NCI-H82 treated with DMSO at 0.1 percent for 48 hours (cell line): ENCODE data around the gene ZBTB20.

Source experiments
- DNase-seq: peaks from one replicate; lab custom pipeline; 2025; ENCODE audit not compliant: unreplicated experiment; lab: John Stamatoyannopoulos, UW

ZBTB20 gene

GRCh38 chr3:114877378-114878113 lies 269.5 kb downstream of the ZBTB20 start:
- DNase-seq: no peak

GRCh38 chr3:114874522-114874971 lies 272.5 kb downstream of the ZBTB20 start:
- DNase-seq: no peak

GRCh38 chr3:114873591-114873990 lies 273.5 kb downstream of the ZBTB20 start:
- DNase-seq: no peak

GRCh38 chr3:114872588-114872987 lies 274.5 kb downstream of the ZBTB20 start:
- DNase-seq: no peak

- no peak for DNase-seq
Observed at GRCh38 chr3:114872050-114872449, 275.0 kb downstream of the ZBTB20 start.

GRCh38 chr3:114867835-114868503 lies 279.1 kb downstream of the ZBTB20 start:
- DNase-seq: no peak

GRCh38 chr3:114867359-114867758 lies 279.7 kb downstream of the ZBTB20 start:
- no peak for DNase-seq

- no peak for DNase-seq
Observed at GRCh38 chr3:114866430-114866829, 280.7 kb downstream of the ZBTB20 start.

GRCh38 chr3:114864970-114865369 lies 282.1 kb downstream of the ZBTB20 start:
- no peak for DNase-seq

- no peak for DNase-seq
Observed at GRCh38 chr3:114863848-114864247, 283.2 kb downstream of the ZBTB20 start.

GRCh38 chr3:114861666-114862065 lies 285.4 kb downstream of the ZBTB20 start:
- DNase-seq: no peak

- DNase-seq: no peak
Observed at GRCh38 chr3:114860531-114860930, 286.6 kb downstream of the ZBTB20 start.

GRCh38 chr3:114858329-114858728 lies 288.8 kb downstream of the ZBTB20 start:
- no peak for DNase-seq

GRCh38 chr3:114857299-114857701 lies 289.8 kb downstream of the ZBTB20 start:
- DNase-seq: no peak

GRCh38 chr3:114856835-114857234 lies 290.3 kb downstream of the ZBTB20 start:
- DNase-seq: no peak

- DNase-seq: no peak
Observed at GRCh38 chr3:114855839-114856238, 291.2 kb downstream of the ZBTB20 start.

GRCh38 chr3:114852966-114853365 lies 294.1 kb downstream of the ZBTB20 start:
- DNase-seq: no peak

GRCh38 chr3:114850898-114851297 lies 296.2 kb downstream of the ZBTB20 start:
- no peak for DNase-seq

- peak; percentile 88 for DNase-seq
Observed at GRCh38 chr3:114848643-114849350, 298.3 kb downstream of the ZBTB20 start.

- peak; percentile 56 for DNase-seq
Observed at GRCh38 chr3:114848082-114848481, 299.0 kb downstream of the ZBTB20 start.

- no peak for DNase-seq
Observed at GRCh38 chr3:114847564-114847963, 299.5 kb downstream of the ZBTB20 start.

- DNase-seq: no peak
Observed at GRCh38 chr3:114846779-114847178, 300.3 kb downstream of the ZBTB20 start.
